ENCODE data around the gene GLOD4. TPM values are rescaled to one million over a fixed set of nuclear protein-coding genes. Genes with fewer than 3 reads are reported as not detected.
"Not testable (repeated sequence)": the region's sequence is repeated elsewhere in the genome, so short reads cannot be mapped to it uniquely, and the experiment has no call there.

Gene GLOD4
- total and polyA plus RNA-seq, 8 donors: 46.5 to 105 (median 93.2) TPM

DNA sequence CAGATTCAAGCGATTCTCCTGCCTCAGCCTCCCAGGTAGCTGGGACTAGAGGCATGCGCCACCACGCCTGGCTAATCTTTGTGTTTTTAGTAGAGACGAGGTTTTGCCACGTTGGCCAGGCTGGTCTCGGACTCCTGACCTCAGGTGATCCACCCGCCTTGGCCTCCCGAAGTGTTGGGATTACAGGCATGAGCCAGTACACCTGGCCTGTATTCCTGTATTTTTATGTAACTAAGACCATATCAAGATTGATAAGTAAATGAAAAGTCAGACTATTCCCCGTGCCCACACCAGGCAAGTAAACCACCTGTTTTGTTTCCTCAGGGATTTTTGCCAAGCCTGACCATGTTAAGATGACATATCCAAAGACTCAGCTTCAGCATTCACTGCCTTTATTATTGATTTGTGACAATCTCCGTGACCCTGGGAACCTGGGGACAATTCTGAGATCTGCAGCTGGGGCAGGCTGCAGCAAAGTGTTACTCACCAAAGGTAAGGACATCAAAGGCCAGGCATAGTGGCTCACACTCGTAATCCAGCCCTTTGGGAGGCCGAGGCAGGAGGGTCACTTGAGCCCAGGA lies 5.7 kb upstream of the GLOD4 start:
- intact Hi-C loops (cut with DNase I): no loop called here
- TF ChIP-seq, protein P1, sequence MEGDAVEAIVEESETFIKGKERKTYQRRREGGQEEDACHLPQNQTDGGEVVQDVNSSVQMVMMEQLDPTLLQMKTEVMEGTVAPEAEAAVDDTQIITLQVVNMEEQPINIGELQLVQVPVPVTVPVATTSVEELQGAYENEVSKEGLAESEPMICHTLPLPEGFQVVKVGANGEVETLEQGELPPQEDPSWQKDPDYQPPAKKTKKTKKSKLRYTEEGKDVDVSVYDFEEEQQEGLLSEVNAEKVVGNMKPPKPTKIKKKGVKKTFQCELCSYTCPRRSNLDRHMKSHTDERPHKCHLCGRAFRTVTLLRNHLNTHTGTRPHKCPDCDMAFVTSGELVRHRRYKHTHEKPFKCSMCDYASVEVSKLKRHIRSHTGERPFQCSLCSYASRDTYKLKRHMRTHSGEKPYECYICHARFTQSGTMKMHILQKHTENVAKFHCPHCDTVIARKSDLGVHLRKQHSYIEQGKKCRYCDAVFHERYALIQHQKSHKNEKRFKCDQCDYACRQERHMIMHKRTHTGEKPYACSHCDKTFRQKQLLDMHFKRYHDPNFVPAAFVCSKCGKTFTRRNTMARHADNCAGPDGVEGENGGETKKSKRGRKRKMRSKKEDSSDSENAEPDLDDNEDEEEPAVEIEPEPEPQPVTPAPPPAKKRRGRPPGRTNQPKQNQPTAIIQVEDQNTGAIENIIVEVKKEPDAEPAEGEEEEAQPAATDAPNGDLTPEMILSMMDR (IDR thresholded peaks at IDR 0.05): no peak
- H3K4me3 ChIP-seq: no peak overlapping the region
- peaks cover 5 to 22% of the 10 kb centered on the region in 2 donors for H3K4me1 ChIP-seq
- DNase-seq (no peak), ATAC-seq (no peak)
- no peak overlapping the region for H3K27ac ChIP-seq
- H3K27me3 ChIP-seq: no peaks in the 10 kb centered on the region
- H3K9me3 ChIP-seq: no peaks in the 10 kb centered on the region
- H3K36me3 ChIP-seq: peaks cover 0 to 69% of the 10 kb centered on the region in 2 donors

GRCh38 chr17:785901-786300 lies 3.8 kb upstream of the GLOD4 start:
- ATAC-seq, DNase-seq: not testable (repeated sequence)

GRCh38 chr17:784143-784542 lies 2.1 kb upstream of the GLOD4 start:
- no peak for DNase-seq
- Histone ChIP-seq H3K27me3 (no peaks in the 10 kb centered on the region), H3K4me1 (peaks cover 8 to 35% of the 10 kb centered on the region in 2 donors), H3K27ac (no peak overlapping the region), H3K9me3 (no peaks in the 10 kb centered on the region), H3K4me3 (no peak overlapping the region), H3K36me3 (peaks cover 0 to 40% of the 10 kb centered on the region in 2 donors)
- TF ChIP-seq, protein P1 (IDR thresholded peaks at IDR 0.05): no peak
- no peak for ATAC-seq
- intact Hi-C loops (cut with DNase I): no loop called here

More at GRCh38 chr17:785901-786300, 3.8 kb upstream of the GLOD4 start:
- H3K9me3 ChIP-seq; H3K27me3 ChIP-seq; intact Hi-C loops (cut with DNase I); H3K27ac ChIP-seq; H3K4me3 ChIP-seq: not testable (repeated sequence)
- H3K36me3 ChIP-seq: peaks cover 0 to 53% of the 10 kb centered on the region in 2 donors
- H3K4me1 ChIP-seq: peaks cover 8 to 35% of the 10 kb centered on the region in 2 donors

DNA sequence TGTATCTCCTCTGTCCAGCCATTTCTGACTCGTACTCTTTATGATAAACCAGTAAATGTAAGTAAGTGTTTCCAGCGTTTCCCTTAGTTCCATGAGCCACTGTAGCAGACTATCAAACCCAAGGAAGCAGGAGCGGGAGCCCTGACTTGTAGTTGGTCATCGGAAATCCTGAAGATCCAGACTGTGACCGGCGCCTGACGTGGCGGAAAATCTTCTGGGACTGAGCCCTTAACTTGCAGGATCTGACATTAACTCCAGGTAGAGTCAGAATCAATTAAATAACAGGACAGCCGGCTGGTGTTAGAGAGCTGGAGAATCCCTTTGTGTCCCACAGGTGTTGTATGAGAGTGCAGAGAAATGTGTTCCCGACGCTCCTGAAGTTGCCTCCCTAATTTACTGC lies 4.0 kb downstream of the GLOD4 start:
- Histone ChIP-seq H3K36me3 (peaks cover 0 to 58% of the 10 kb centered on the region in 2 donors), H3K4me3 (no peak overlapping the region), H3K9me3 (no peaks in the 10 kb centered on the region), H3K4me1 (peaks cover 7 to 17% of the 10 kb centered on the region in 2 donors), H3K27ac (no peak overlapping the region), H3K27me3 (no peaks in the 10 kb centered on the region)
- no peak for ATAC-seq
- DNase-seq: no peak
- TF ChIP-seq, protein P1 (IDR thresholded peaks at IDR 0.05): no peak
- intact Hi-C loops (cut with DNase I): no loop called here

DNA sequence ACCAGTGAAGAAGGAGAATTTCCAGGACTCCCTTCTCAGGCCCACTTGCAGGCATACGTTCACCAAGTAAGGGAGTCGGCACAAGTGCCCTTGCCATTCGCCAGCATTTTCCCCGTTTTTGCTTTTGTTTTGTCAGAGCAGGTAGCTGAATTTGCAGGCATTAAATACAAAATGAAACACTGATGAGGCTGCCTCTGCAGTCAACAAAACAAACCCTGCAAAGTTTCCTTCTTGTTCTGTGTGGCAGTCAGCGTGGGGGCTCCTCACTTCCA lies 7.8 kb downstream of the GLOD4 start:
- H3K36me3 ChIP-seq: peaks cover 4 to 96% of the 10 kb centered on the region in 2 donors
- no peaks in the 10 kb centered on the region for H3K27me3 ChIP-seq
- TF ChIP-seq, protein P1 (IDR thresholded peaks at IDR 0.05): no peak

More for the DNA sequence above, 7.8 kb downstream of the GLOD4 start:
- Histone ChIP-seq H3K4me1 (no peaks in the 10 kb centered on the region), H3K4me3 (no peak overlapping the region), H3K27ac (no peak overlapping the region), H3K9me3 (no peaks in the 10 kb centered on the region)
- intact Hi-C loops (cut with DNase I): no loop called here
- ATAC-seq (no peak), DNase-seq (no peak)

Measured in left lung (tissue), 10 donors.